ENCODE measurements around the gene THSD7A. TPM values are rescaled to one million over a fixed set of nuclear protein-coding genes. Genes with fewer than 3 reads are reported as not detected.
A peak's percentile ranks its signal among the peaks of the same experiment; 100 is the strongest.

Gene THSD7A
- total and polyA plus RNA-seq, 10 of the 15 experiments (the other 5 are each of a cell fraction or from before 2014, with no cell fraction given), result 0.03 to 0.09 (median 0.03) TPM; not detected in 7

GRCh38 chr7:11335947-11336346 is 496.1 kb downstream of the THSD7A start:
- TF ChIP-seq KLF5 (IDR thresholded peaks at IDR 0.05; ENCODE audit: partially characterized antibody), result no peak
- H3K36me3 ChIP-seq (ENCODE audit: control insufficient read depth in 2 of 2, insufficient read depth in 2 of 2, low read length in 1 of 2), result no peaks in the 10 kb centered on the region
- no peak overlapping the region for H3K27ac ChIP-seq (ENCODE audit: control insufficient read depth, insufficient read depth)
- no peak overlapping the region for H3K4me2 ChIP-seq (ENCODE audit: control insufficient read depth, insufficient read depth)
- H3K9me3 ChIP-seq (replicated peaks; ENCODE audit: control insufficient read depth, insufficient read depth, low read length), result no peaks in the 10 kb centered on the region; the same call in 2 of the 3 replicates
- BruUV-seq (replicated peaks), result no TSS peak
- H4K20me1 ChIP-seq (ENCODE audit: control insufficient read depth, insufficient read depth), result no peaks in the 10 kb centered on the region
- no peak overlapping the region for H3K4me3 ChIP-seq
- RAD21 ChIA-PET (ENCODE audit: unreplicated experiment), result no interaction called here
- SMC1A ChIA-PET (ENCODE audit: uncharacterized antibody, unreplicated experiment), result interaction anchor here (0.6 kb wide), 1 partner anchor 70 kb away, joined by 3 read pairs; no protein-coding TSS in a partner anchor
- intact Hi-C loops (cut with micrococcal nuclease; ENCODE audit: unreplicated experiment), result no loop called here
- in situ Hi-C loops (cut with MboI), result loop anchor here (25.0 kb wide), 1 partner anchor 399 kb away; a partner anchor contains a TSS
- FAIRE-seq (no peak), ATAC-seq (no peak), DNase-seq (ENCODE audit: low read depth, low spot score) (no peak)
- no peak overlapping the region for H2AFZ ChIP-seq (ENCODE audit: control insufficient read depth, low read depth, low read length)
- peaks cover 9% of the 10 kb centered on the region for H3K4me1 ChIP-seq (ENCODE audit: control insufficient read depth, insufficient read depth, low read length)
- POLR2A ChIA-PET, result no interaction called here
- H3K9ac ChIP-seq (ENCODE audit: control insufficient read depth, insufficient read depth, low read length), result no peak overlapping the region
- H3K27me3 ChIP-seq (replicated peaks in 1 of 2; ENCODE audit: control insufficient read depth in 2 of 2, insufficient read depth in 2 of 2, low read length in 1 of 2), result no peaks in the 10 kb centered on the region
- 74% methylated on average over 4 of the region's 4 CpGs for WGBS (ENCODE audit: insufficient coverage, insufficient replicate concordance, low lambda C conversion rate, missing lambda C conversion rate)
- CTCF ChIA-PET, result no interaction called here
- no peaks in the 10 kb centered on the region for H3K79me2 ChIP-seq (ENCODE audit: control insufficient read depth, insufficient read depth, low read length)

GRCh38 chr7:11332865-11333228 is 499.2 kb downstream of the THSD7A start:
- ChIA-PET SMC1A (ENCODE audit: uncharacterized antibody, unreplicated experiment) (interaction anchor here (1.3 kb wide), 1 partner anchor 119 kb away, joined by 3 read pairs; no protein-coding TSS in a partner anchor), CTCF (no interaction called here), POLR2A (no interaction called here), RAD21 (ENCODE audit: unreplicated experiment) (no interaction called here)
- no peak overlapping the region for H3K4me3 ChIP-seq
- no peaks in the 10 kb centered on the region; the same call in 2 of the 3 replicates for H3K9me3 ChIP-seq (replicated peaks; ENCODE audit: control insufficient read depth, insufficient read depth, low read length)
- peaks cover 9% of the 10 kb centered on the region for H3K4me1 ChIP-seq (ENCODE audit: control insufficient read depth, insufficient read depth, low read length)
- H3K27ac ChIP-seq (ENCODE audit: control insufficient read depth, insufficient read depth), result no peak overlapping the region
- no peaks in the 10 kb centered on the region for H3K27me3 ChIP-seq (replicated peaks in 1 of 2; ENCODE audit: control insufficient read depth in 2 of 2, insufficient read depth in 2 of 2, low read length in 1 of 2)
- H3K36me3 ChIP-seq (ENCODE audit: control insufficient read depth in 2 of 2, insufficient read depth in 2 of 2, low read length in 1 of 2), result no peaks in the 10 kb centered on the region
- H4K20me1 ChIP-seq (ENCODE audit: control insufficient read depth, insufficient read depth), result no peaks in the 10 kb centered on the region
- no TSS peak for BruUV-seq (replicated peaks)
- in situ Hi-C loops (cut with MboI), result loop anchor here (25.0 kb wide), 1 partner anchor 396 kb away; a partner anchor contains a TSS
- FAIRE-seq (no peak), DNase-seq (ENCODE audit: low read depth, low spot score) (no peak), ATAC-seq (peak; percentile 78)
- H3K9ac ChIP-seq (ENCODE audit: control insufficient read depth, insufficient read depth, low read length), result no peak overlapping the region
- H2AFZ ChIP-seq (ENCODE audit: control insufficient read depth, low read depth, low read length), result no peak overlapping the region
- intact Hi-C loops (cut with micrococcal nuclease; ENCODE audit: unreplicated experiment), result loop anchor here (5.0 kb wide), 1 partner anchor 391 kb away; a partner anchor contains a TSS
- TF ChIP-seq HDGF (IDR thresholded peaks at IDR 0.05), result no peak
- 0 out of 2 replicates have a peak, but pooled peaks have one; percentile 11 for TF ChIP-seq PML (IDR thresholded peaks at IDR 0.05; ENCODE audit: low read length)
- peak; percentile 42; the same call in 1 of the 2 replicates for TF ChIP-seq PKNOX1 (IDR thresholded peaks at IDR 0.05)
- 0 out of 2 replicates have a peak, but pooled peaks have one; percentile 0 for TF ChIP-seq DPF2 (IDR thresholded peaks at IDR 0.05)
- TF ChIP-seq TCF7 (IDR thresholded peaks at IDR 0.05; ENCODE audit: borderline replicate concordance), result no peak
- TF ChIP-seq NFXL1 (IDR thresholded peaks at IDR 0.05; ENCODE audit: borderline replicate concordance), result no peak
- no peak for TF ChIP-seq PAX5 (IDR thresholded peaks at IDR 0.05; ENCODE audit: borderline replicate concordance, low read depth, low read length)
- TF ChIP-seq EED (IDR thresholded peaks at IDR 0.05; ENCODE audit: low read depth), result 0 out of 2 replicates have a peak, but pooled peaks have one; percentile 3
- peak overlapping the region; percentile 50 for H3K4me2 ChIP-seq (ENCODE audit: control insufficient read depth, insufficient read depth)
- WGBS (ENCODE audit: insufficient coverage, insufficient replicate concordance, low lambda C conversion rate, missing lambda C conversion rate), result 0% methylated on average over 2 of the region's 2 CpGs
- no peaks in the 10 kb centered on the region for H3K79me2 ChIP-seq (ENCODE audit: control insufficient read depth, insufficient read depth, low read length)
